SW480 (cell line): ENCODE measurements around the gene DDX52.

ENCODE experiments used
- DNase-seq: peaks from one replicate; pipeline ENCODE4 v3.0.0-alpha.2; 2016; ENCODE audit warnings: low spot score

DDX52 gene

GRCh38 chr17:37576281-37576680 lies 67.0 kb downstream of the DDX52 start:
- no peak for DNase-seq

- DNase-seq: no peak
Measured at GRCh38 chr17:37574427-37574826, 68.8 kb downstream of the DDX52 start.

- DNase-seq: no peak
Measured at GRCh38 chr17:37571674-37572073, 71.6 kb downstream of the DDX52 start.

- DNase-seq: peak; percentile 65
Measured at GRCh38 chr17:37570527-37571093, 72.6 kb downstream of the DDX52 start.

- no peak for DNase-seq
Measured at GRCh38 chr17:37568350-37569053, 74.7 kb downstream of the DDX52 start.

DNA sequence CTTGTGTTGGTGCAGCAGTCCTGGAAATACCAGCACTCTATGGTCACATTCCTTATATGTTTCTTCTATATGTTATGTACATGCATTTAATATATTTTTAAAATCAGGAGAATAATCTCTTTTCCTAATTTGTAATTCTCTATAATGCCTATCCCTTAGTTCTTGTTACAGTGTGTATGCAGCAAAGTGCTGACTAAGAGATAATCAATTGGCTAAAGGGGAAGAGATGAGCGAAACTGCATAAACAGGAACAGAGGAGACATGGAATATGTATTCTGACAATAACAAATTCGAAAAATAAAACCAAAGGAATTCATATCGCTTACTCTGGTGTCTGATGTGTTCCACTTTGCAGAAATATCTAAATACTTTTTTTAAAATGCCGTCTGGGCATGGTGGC lies 75.7 kb downstream of the DDX52 start:
- DNase-seq: no peak

GRCh38 chr17:37567137-37567536 lies 76.1 kb downstream of the DDX52 start:
- DNase-seq: no peak

- no peak for DNase-seq
Measured at GRCh38 chr17:37564252-37564651, 79.0 kb downstream of the DDX52 start.

DNA sequence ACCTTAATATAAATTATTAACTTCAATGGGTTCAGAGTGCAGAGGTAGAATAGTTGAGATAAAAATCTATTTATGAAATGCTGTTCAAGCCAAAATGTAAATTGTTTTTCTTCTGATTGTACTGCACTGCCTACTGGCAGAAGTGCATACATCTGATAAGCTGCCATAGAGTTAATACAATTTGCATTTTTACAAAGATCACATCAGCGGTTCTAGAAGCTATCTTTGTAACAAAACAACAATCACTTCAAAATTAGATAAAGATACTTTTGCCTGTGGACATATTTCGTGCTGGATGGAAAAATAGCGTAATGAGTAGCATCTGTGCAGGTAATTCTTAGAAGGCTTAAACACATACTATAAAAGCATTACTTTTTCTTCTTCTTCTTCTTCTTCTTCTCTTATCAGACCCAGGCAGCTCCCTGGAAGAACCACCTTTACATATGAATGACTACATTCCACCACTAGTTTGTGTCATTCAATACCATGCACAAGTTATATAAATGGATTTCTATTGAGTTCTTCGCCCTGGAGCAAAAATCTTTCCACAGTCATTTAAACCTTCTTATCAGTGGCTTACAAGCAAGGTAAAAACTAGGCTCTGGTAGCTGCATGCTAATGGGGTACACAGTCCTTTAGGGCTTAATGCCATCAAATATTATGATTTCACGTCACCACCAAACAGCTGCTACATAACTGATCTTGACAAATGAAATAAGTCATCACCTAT lies 81.1 kb downstream of the DDX52 start:
- no peak for DNase-seq
